MM.1S (cell line): Measurements from ENCODE around the gene FKBP2.

Experiments used
- CTCF ChIP-seq: fragments of 300-600 bp; sonication (generic); IDR thresholded peaks from 2 replicates; pipeline ENCODE4 v1.5.1; 2016; ENCODE audit warnings: antibody characterized with exemption, low read length, mixed read lengths
- EZH2 ChIP-seq: fragments of 300-600 bp; sonication (generic); optimal IDR thresholded peaks from 2 replicates; pipeline ENCODE3; 2017; ENCODE audit warnings: low read depth, mild to moderate bottlenecking, antibody characterized with exemption, low read length, mixed read lengths

- no peak for TF ChIP-seq CTCF
- no peak for TF ChIP-seq EZH2
Observed at GRCh38 chr11:64263947-64264317, 23.0 kb downstream of the FKBP2 start.
